ENCODE results near the gene HNRNPDL.
"Not testable (repeated sequence)": the region's sequence is repeated elsewhere in the genome, so short reads cannot be mapped to it uniquely, and the experiment has no call there.

HNRNPDL gene

DNA sequence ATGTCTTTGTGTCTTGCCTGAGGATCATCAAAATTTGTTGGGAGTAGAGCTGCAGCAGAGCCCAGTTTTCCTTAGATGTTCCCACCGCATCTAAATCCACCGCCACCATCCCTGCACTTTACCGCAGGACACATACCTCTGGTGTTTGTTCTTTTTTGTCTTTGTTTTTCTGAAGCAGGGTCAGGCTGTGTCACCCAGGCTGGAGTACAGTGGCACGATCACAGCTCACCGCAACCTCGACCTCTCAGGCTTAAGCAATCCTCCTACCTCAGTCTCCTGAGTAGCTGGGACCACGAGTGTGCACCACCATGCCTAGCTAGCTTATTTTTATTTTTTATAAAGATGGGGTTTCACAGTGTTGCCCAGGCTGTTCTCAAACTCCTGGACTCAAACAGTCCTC, 4.7 kb upstream of the HNRNPDL start:
- no peak for FAIRE-seq
- DNase-seq (ENCODE audit: insufficient read length, low spot score), result no peak

DNA sequence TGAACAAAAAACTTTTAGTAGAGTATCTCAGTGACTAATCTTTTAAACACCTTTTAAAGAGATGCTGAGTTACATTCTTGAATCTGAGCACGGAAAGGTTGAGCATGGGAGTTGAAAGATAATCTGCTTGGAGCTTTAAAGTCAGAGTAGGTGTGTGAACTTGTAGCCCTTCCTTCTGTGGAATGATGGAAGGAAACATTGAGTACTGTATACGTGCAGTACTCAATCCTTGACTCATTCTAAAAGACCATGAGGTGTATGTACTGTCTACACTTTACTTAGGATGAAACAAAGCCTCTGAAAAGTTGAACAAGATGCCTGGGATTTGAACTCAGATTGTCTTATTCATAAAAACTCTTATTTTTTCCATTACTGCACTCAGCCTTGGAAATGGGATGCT, 3.5 kb upstream of the HNRNPDL start:
- no peak for FAIRE-seq
- DNase-seq (ENCODE audit: insufficient read length, low spot score), result no peak

DNA sequence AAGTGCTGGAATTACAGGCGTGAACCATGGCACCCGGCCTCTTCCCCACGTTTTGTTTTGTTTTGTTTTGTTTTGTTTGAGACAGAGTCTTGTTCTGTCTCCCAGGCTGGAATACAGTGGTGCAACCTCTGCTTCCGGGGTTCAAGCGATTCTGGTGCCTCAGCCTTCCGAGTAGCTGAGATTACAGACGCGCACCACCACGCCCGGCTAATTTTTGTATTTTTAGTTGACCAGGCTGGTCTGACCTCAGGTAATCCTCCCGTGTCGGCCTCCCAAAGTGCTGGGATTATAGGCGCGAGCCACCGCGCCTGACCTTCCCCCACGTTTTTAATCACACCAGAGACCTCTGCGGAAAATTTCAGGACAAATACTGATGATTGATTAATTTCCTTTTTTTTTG, 2.3 kb upstream of the HNRNPDL start:
- no peak for FAIRE-seq
- DNase-seq (ENCODE audit: insufficient read length, low spot score), result no peak

DNA sequence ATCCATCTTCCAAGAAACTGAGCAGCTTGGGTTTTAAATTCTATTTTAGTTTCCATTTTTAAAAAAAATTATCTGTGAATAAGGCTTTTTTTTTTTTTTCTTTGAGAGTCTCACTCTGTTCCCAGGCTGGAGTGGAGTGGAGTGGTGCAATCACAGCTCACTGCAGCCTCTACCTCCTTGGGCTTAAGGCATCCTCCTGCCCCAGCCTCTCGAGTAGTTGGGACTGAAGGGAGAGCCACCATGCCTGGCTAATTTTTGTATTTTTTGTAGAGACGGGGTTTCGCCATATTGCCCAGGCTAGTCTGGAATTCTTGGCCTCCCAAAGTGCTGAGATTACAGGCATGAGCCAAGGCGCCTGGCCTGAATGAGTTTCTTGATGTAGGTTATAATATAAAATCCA, 1.6 kb upstream of the HNRNPDL start:
- FAIRE-seq, result no peak
- DNase-seq (ENCODE audit: insufficient read length, low spot score), result no peak

DNA sequence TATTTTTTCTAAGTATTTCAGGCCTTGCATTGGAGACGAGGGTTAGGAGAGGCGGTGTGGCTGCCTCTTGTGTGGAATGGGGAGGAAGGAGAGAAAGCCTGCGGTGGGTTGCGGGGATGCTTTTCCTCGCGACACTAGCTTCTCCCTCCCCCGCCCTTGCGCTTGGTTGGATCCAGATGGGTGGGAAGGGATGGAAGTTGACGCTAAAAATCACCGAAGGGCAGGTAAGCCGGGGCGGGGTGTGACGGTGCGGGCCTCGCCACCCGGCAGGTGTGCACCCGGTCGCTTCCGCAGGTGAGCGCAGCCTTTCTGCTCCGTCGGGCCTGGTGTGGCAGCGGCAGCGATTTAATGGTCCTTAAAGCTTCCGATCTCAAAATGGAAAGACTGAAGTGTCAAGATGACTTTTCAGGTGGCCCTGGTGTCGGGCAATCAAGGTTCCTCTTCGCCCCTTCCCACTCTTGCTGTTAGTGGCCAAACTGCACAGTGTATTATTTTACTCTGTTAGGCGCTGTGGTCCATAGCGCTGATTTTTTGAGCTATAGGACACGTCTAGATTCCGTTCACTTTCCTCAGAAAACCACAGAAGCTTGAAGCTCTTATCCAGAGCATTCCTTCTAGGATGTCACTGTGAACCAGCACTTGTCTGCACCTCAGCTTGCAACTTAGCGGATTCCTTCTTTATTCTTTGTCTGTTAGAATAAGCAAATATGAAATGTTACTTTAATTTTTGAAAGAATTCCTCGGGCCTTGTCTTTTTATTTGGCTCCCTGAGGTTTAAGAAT, 893 bp upstream of the HNRNPDL start:
- FAIRE-seq, result peak; percentile 37
- no peak for DNase-seq (ENCODE audit: insufficient read length, low spot score)

DNA sequence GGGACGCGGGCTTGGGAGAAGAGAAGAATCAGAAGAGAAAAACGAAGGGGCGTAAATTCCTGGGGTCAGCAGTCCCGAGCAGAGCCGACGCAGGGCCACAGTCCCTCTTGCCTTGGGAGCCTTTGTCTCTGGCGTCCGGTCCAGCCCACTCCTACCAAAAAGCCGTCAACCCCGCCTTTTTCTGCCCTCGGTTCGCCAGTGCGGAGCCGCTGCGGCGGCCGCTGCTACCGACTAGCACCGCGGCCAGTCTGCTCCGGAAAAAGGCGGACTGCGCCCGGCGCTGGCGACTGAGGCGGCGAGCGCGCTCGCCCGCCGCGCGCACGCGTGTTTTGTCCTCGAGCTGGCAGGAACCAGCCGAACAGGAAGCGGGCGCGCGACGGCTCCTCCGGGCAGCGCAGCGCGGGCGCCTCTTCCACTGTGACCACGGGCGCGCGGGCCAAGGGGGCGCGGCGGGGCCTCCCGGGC, 502 bp downstream of the HNRNPDL start:
- DNase-seq (ENCODE audit: insufficient read length, low spot score) (no peak), FAIRE-seq (no peak)

GRCh38 chr4:82428969-82429727, 1.1 kb downstream of the HNRNPDL start:
- FAIRE-seq (peak; percentile 94), DNase-seq (ENCODE audit: insufficient read length, low spot score) (peak; percentile 75)

- no peak for DNase-seq (ENCODE audit: insufficient read length, low spot score)
- FAIRE-seq, result peak; percentile 83
Observed at GRCh38 chr4:82428526-82428968, 1.7 kb downstream of the HNRNPDL start.

DNA sequence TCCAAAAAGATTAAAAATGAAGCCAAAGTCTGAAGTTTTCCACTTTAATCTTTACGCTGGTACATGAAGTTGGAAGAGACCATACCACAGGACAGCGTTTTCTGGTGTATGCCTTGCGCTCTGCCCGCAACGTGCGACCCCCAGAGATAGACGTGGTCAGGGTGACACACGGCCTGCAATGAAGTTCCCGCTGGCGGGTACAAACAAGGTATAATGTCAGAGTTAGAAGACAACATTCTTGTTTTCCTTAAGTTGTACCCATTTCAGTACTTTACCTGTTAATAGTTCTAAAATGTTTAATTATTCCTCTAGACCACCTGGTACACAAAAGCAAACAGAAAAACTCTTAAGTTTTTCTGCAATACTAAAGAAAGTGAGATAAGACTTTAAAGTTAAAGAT, 4.8 kb downstream of the HNRNPDL start:
- FAIRE-seq (no peak), DNase-seq (ENCODE audit: insufficient read length, low spot score) (no peak)

DNA sequence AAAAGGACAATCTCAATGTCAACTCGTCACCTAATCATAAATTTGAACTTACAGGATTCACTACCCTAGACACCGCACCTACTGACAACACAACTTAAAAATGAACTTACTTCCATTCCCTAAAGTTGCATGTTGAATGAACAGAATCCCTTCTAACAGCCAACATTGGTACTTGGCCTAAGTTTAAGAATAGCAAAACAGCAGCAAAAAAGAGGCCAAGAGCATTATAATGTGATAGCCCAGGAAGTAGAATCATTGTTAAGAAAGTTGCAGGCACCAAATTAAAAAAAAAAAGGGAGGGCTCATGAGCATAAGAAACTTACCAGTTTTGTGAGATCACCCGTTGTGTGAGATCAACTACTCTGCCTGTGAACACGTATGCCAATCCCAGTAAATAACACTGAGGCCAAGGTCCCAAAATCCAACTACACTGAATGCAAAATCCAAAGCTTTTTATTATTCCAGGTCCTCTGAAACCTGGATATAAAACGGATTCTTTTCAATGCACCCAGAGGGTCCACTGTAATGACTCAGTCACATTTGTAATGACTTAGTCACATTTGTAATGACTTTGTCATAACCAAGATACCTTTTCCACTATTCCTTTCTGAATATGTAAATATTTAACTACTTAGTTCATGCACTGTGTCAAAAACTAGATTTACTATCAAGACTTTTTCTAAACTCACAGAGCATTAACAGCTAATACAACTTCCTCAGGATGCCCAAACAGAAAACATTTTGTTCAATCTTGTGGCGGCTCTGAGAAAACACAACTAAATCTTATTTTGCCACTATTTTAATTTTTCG, 6.8 kb downstream of the HNRNPDL start:
- no peak for DNase-seq (ENCODE audit: insufficient read length, low spot score)
- no peak for FAIRE-seq

- FAIRE-seq, result no peak
Observed at GRCh38 chr4:82422616-82423015, 7.6 kb downstream of the HNRNPDL start.

GRCh38 chr4:82421796-82422560, 8.3 kb downstream of the HNRNPDL start:
- DNase-seq (ENCODE audit: insufficient read length, low spot score) (no peak), FAIRE-seq (no peak)

More at GRCh38 chr4:82422616-82423015, 7.6 kb downstream of the HNRNPDL start:
- no peak for DNase-seq (ENCODE audit: insufficient read length, low spot score)

DNA sequence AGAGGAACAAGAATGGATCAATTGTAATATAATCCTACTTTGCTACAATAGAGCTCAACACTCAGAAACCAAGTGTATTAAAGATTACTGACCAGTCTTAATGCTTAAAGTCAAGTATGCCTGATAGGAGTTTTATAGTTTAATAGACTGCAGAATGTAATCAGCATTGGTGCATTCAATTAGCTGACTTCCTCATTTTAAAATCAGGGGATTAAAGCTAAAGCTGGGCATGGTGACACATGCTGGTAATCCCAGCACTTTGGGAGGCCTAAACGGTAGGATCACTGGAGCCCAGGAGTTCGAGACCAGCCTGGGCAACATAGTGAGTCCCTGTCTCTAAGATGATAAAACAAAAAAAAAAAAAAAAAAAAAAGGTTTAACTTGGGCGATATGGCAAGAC, 10.8 kb downstream of the HNRNPDL start:
- FAIRE-seq (no peak), DNase-seq (ENCODE audit: insufficient read length, low spot score) (no peak)

DNA sequence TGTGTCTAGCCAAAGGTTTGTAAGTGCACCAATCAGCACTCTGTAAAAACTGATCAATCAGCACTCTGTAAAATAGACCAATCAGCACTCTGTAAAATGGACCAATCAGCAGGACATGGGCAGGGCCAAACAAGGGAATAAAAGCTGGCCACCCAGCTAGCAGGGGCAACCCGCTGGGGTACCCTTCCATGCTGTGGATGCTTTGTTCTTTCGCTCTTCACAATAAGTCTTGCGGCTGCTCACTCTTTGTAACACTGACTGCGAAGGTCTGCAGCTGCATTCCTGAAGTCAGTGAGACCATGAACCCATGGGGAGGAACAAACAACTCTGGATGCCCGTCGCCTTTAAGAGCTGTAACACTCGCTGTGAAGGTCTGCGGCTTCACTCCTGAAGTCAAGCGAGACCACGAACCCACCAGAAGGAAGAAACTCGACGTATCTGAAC, 14.3 kb downstream of the HNRNPDL start:
- DNase-seq (ENCODE audit: insufficient read length, low spot score) (no peak), FAIRE-seq (no peak)

DNA sequence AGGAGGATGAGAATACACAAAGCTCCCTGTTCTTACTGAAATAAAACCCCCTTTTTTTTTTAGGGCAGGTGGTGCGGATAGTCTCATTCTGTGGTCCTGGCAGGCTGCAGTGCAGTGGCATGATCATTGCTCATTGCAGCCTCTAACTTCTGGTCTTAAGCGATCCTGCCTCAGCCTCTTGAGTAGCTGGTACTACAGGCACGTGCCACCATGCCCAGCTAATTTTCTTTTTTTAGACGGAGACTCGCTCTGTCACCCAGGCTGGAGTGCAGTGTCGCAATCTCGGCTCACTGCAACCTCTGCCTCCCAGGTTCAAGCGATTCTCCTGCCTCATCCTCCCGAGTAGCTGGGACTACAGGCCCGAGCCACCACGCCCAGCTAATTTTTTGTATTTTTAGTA, 15.2 kb downstream of the HNRNPDL start:
- not testable (repeated sequence) for FAIRE-seq; DNase-seq (ENCODE audit: insufficient read length, low spot score)

- no peak for FAIRE-seq
Observed at GRCh38 chr4:82403725-82404124, 26.5 kb downstream of the HNRNPDL start.

DNA sequence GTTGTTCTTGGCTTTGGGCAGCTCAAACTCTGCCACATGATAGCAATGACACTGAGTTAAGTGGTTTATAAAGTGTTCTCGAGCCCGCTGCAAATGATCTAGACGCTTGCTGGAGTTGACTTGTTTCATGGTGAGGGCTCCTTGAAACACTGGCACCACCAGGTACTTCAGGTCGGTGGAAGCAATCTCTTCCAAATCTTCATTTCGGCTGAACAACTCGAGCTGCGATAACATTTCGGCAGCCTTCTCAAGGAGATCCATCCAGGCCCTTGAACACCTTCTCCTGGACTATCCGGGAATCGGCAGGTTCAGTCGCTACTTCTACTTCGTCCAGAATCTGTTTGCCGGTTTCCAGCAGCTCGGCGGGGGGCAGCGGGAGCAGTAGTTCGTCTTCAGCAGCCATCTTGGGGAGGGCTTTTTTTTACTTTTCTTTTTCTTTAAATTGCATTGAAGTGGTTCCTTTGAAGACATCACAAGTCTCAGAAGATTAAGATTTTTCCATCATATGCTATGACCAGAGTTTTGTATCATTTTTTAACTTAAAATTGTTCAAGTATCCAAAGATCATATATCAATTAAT, 28.0 kb downstream of the HNRNPDL start:
- FAIRE-seq (no peak), DNase-seq (ENCODE audit: insufficient read length, low spot score) (no peak)

More at GRCh38 chr4:82403725-82404124, 26.5 kb downstream of the HNRNPDL start:
- DNase-seq (ENCODE audit: insufficient read length, low spot score), result no peak

GRCh38 chr4:82401600-82401999, 28.7 kb downstream of the HNRNPDL start:
- DNase-seq (ENCODE audit: insufficient read length, low spot score) (no peak), FAIRE-seq (no peak)

DNA sequence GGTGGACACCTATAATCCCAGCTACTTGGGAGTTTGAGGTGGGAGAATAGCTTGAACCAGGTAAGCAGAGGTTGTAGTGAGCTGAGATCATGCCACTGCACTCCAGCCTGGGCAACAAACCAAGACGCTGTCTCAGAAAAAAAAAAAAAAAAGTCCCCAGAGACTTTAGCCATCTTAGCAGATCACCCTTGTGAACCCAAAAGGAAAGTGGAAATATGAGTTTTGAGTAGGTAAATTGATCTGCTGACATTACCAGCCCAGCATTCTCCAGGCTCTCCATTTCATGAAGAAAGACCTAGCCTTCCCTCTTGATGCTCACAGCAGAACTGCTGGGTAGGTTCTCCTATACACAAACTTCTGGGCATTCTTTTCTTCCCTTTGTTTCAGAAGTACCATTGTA, 32.0 kb downstream of the HNRNPDL start:
- no peak for DNase-seq (ENCODE audit: insufficient read length, low spot score)
- FAIRE-seq, result no peak

DNA sequence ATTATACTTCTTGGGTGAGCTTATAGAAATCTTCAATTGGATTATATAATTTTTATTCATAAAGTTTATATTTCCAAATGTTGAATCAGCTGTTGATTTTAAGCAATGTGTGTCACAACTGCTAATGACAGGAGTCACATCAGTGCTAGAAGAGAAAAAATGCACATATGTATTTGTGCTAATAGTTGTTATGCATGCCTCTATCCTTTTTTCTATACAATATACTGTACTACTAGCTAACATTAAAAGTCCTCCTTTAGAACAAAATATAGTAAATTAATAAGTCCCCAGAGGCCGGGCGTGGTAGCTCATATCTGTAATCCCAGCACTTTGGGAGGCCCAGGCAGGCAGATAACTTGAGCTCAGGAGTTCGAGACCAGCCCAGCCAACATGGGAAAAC, 32.7 kb downstream of the HNRNPDL start:
- DNase-seq (ENCODE audit: insufficient read length, low spot score) (no peak), FAIRE-seq (no peak)
